ENCODE results near the gene CACNB2.

The CACNB2 gene

DNA sequence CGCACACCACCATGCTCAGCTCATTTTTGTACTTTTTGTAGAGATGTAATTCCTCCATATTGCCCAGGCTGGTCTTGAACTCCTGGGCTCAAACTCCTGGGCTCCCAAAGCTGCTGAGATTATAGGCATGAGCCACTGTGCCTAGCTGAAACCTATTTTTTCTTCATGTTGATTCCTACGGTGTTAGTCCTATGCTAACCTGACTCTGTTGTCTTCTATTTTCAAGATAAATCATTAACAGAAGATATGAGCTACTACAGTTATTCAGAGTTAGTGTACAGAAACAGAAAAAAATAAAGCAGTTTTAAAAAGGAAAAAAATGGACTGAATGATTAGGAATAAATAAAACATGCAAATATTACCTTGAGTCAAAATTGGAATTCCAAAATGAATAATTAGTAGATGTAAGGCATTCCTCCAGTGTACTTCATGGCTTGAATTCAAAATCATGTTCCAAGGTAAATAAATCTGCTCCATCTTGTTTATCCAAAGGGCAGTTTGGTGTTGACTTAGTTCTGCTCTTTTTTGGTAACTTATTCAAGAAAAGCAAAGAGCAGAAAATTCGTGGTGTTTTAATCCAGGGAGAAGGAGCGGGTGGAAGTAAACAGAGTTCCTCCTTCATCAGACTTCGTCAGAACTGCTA is 185.8 kb downstream of the CACNB2 start:
- no peak overlapping the region for H3K4me3 ChIP-seq (ENCODE audit: low read depth in 1 of 2, low read length in 1 of 2)

DNA sequence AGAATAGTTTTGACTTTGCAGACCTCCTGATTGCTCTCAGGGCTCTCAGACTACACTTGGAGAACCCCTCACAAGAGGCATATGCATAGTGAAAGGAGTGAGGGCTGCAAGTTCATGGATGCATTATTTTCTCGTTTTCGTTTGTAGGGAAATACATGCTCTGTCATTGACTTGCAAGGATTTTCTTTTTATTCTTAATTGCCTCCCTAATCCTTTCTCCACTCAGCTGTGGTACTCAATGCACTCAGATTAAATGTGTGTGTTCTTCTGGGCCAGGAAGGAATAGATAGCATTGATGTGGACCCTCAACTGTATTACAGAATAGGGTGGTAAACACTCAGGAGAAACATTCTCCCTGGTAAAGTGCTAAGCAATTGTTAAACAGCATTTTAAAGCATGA is 188.7 kb downstream of the CACNB2 start:
- H3K27me3 ChIP-seq = no peaks in the 10 kb centered on the region
- H3K36me3 ChIP-seq = no peaks in the 10 kb centered on the region
- no peaks in the 10 kb centered on the region for H3K4me1 ChIP-seq (ENCODE audit: control insufficient read depth in 1 of 2, insufficient read depth in 1 of 2, low read depth in 1 of 2, low read length in 1 of 2)
- H3K27ac ChIP-seq = no peak overlapping the region
- no peak overlapping the region for H3K4me3 ChIP-seq (ENCODE audit: low read depth in 1 of 2, low read length in 1 of 2)
- no peaks in the 10 kb centered on the region for H3K9me3 ChIP-seq
- TF ChIP-seq, protein P1, sequence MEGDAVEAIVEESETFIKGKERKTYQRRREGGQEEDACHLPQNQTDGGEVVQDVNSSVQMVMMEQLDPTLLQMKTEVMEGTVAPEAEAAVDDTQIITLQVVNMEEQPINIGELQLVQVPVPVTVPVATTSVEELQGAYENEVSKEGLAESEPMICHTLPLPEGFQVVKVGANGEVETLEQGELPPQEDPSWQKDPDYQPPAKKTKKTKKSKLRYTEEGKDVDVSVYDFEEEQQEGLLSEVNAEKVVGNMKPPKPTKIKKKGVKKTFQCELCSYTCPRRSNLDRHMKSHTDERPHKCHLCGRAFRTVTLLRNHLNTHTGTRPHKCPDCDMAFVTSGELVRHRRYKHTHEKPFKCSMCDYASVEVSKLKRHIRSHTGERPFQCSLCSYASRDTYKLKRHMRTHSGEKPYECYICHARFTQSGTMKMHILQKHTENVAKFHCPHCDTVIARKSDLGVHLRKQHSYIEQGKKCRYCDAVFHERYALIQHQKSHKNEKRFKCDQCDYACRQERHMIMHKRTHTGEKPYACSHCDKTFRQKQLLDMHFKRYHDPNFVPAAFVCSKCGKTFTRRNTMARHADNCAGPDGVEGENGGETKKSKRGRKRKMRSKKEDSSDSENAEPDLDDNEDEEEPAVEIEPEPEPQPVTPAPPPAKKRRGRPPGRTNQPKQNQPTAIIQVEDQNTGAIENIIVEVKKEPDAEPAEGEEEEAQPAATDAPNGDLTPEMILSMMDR (IDR thresholded peaks at IDR 0.05) = no peak

More for the DNA sequence above, 185.8 kb downstream of the CACNB2 start:
- Histone ChIP-seq H3K36me3 (no peaks in the 10 kb centered on the region), H3K27ac (no peak overlapping the region), H3K9me3 (no peaks in the 10 kb centered on the region), H3K27me3 (no peaks in the 10 kb centered on the region), H3K4me1 (ENCODE audit: control insufficient read depth in 1 of 2, insufficient read depth in 1 of 2, low read depth in 1 of 2, low read length in 1 of 2) (no peaks in the 10 kb centered on the region)
- TF ChIP-seq, protein P1 (IDR thresholded peaks at IDR 0.05) = no peak

DNA sequence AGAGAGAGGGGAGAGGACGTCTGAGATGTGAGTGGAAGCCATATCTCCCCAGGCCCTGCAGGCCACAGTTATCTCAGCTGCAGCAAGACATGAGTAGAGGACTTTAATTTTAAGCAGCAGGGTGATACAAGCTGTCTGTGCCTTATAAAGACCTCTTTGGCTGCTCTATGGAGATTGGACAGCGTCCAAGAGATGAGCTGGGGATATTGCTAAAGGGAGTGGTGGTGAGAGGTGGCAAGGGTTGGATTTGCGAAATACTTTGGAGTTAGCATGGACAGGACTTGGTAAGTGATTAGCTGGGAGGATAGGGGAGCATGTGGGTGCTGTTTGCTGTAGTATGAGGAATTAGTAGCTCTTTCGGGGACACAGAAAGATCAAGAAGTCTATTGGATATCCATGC is 191.8 kb downstream of the CACNB2 start:
- H3K4me3 ChIP-seq (ENCODE audit: low read depth in 1 of 2, low read length in 1 of 2) = no peak overlapping the region
- no peaks in the 10 kb centered on the region for H3K4me1 ChIP-seq (ENCODE audit: control insufficient read depth in 1 of 2, insufficient read depth in 1 of 2, low read depth in 1 of 2, low read length in 1 of 2)
- TF ChIP-seq, protein P1 (IDR thresholded peaks at IDR 0.05) = no peak
- H3K27me3 ChIP-seq = no peaks in the 10 kb centered on the region
- no peaks in the 10 kb centered on the region for H3K9me3 ChIP-seq
- no peak overlapping the region for H3K27ac ChIP-seq
- H3K36me3 ChIP-seq = no peaks in the 10 kb centered on the region

DNA sequence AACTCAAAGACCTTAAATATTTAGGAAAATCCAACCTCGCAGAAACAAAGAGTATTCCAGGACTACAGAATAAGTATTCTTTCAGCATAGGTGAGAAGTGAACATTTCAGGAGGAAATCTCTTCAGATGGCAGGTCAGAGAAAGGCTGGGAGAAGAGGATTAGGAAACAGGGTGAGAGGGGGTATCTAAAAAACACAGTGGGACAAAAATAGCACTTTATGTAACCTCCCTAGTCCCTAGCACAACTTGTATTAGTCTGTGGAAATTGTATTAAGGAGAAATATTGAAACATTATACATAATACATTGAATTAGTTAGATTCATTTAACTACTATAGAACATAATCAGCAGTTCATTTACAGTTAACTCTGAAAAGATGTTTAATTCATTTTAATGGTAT is 192.3 kb downstream of the CACNB2 start:
- Histone ChIP-seq H3K4me1 (ENCODE audit: control insufficient read depth in 1 of 2, insufficient read depth in 1 of 2, low read depth in 1 of 2, low read length in 1 of 2) (no peaks in the 10 kb centered on the region), H3K9me3 (no peaks in the 10 kb centered on the region), H3K27me3 (no peaks in the 10 kb centered on the region), H3K27ac (no peak overlapping the region), H3K36me3 (no peaks in the 10 kb centered on the region), H3K4me3 (ENCODE audit: low read depth in 1 of 2, low read length in 1 of 2) (no peak overlapping the region)
- TF ChIP-seq, protein P1 (IDR thresholded peaks at IDR 0.05) = no peak

DNA sequence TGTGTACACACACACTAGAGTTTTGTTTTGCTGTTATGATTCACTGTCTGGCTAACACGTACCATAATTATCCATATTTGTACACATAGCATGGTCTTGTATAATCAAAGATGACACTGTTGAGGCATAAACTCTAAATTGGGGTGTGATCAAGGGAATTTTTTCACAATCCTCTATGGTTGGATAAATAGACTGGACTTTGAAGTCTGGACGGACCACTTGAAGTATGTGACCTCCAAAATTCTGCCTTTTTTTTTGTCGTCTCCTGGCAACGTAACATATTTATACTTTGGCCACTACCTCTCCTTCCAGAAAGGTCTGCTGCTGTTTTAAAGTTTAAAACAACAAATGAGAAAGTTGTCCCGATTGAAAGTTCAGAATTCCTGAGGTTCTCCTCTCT is 193.4 kb downstream of the CACNB2 start:
- Histone ChIP-seq H3K4me3 (ENCODE audit: low read depth in 1 of 2, low read length in 1 of 2) (no peak overlapping the region), H3K36me3 (no peaks in the 10 kb centered on the region), H3K4me1 (ENCODE audit: control insufficient read depth in 1 of 2, insufficient read depth in 1 of 2, low read depth in 1 of 2, low read length in 1 of 2) (no peaks in the 10 kb centered on the region), H3K27ac (no peak overlapping the region), H3K9me3 (no peaks in the 10 kb centered on the region), H3K27me3 (no peaks in the 10 kb centered on the region)
- TF ChIP-seq, protein P1 (IDR thresholded peaks at IDR 0.05) = no peak
